Activated CD4-positive, alpha-beta memory T cell treated with anti-CD3 and anti-CD28 coated beads, Interleukin-2, amount 10 ng/mL, durations not matched to agents 7 days and 5 days (primary cell): ENCODE data around the gene SHISA9. TPM values are rescaled to one million over a fixed set of nuclear protein-coding genes. Genes with fewer than 3 reads are reported as not detected.

Source experiments
- CTCF ChIA-PET: fragments of 350-600 bp; sonication (Branson Sonifier 250); formaldehyde crosslinking; loops from one replicate; lab custom pipeline; 2021; ENCODE audit warnings: antibody characterized with exemption, inconsistent platforms; lab: Charles Lee
- POLR2A ChIA-PET: fragments of 350-600 bp; sonication (Branson Sonifier 250); formaldehyde crosslinking; loops from one replicate; lab custom pipeline; 2021; ENCODE audit warnings: antibody characterized with exemption; lab: Charles Lee
- DNase-seq: peaks from one replicate; pipeline ENCODE4 v3.0.0-alpha.2; 2020
- H3K27ac Mint-ChIP-seq: one replicate; pipeline ENCODE4 v1.8.0; 2021; ENCODE audit warnings: mild to moderate bottlenecking, mixed read lengths
- H3K27me3 Mint-ChIP-seq: one replicate; pipeline ENCODE4 v1.8.0; 2021; ENCODE audit warnings: mixed read lengths
- H3K36me3 Mint-ChIP-seq: one replicate; pipeline ENCODE4 v1.8.0; 2021; ENCODE audit warnings: low read depth, mixed read lengths
- H3K4me1 Mint-ChIP-seq: one replicate; pipeline ENCODE4 v1.8.0; 2021; ENCODE audit warnings: mixed read lengths
- H3K4me3 Mint-ChIP-seq: one replicate; pipeline ENCODE4 v1.8.0; 2021; ENCODE audit warnings: mild to moderate bottlenecking, mixed read lengths
- H3K9me3 Mint-ChIP-seq: one replicate; pipeline ENCODE4 v1.8.0; 2021; ENCODE audit warnings: mixed read lengths
- total RNA-seq, 2 experiments: library from RNA; stranded (reverse); gene quantifications; one replicate each; pipeline ENCODE4 v1.2.3, GENCODE V29; 2021

SHISA9 gene
- total RNA-seq, 2 experiments from 2014 or later: 0.08 TPM; not detected in 1

DNA sequence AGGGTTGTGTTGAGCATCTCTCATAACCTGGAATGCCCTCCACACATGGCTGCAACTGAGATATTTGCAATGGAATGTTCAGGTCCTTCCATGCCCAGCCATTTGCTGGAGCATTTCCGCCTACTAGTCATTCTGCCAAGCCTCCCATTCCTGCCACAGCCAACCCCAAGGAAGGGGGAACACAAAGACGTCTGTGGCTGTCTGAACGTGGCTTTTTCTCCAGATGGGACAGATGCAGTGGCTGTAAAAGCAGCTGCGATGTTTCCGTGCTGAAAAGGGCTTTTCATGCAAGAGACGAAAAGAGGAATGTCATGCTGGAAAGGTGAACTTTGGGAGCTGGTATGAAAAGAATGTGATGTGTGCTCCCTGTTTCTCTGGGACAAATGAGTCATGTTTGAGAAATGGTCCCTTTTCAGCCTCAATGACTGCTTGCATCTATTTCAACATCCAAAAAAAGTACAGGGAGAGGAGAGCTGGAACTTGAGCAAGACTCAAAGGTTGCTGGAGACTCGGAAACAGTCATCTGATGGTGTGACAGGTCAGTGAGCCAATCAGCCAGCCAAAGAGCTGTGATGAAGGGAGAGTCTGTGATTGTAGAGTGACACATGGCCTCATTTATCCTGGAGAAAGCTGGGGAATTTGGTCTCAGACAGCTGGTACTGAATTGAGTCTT lies 208.9 kb downstream of the SHISA9 start:
- Mint-ChIP-seq H3K27ac (no peak overlapping the region), H3K4me3 (no peak overlapping the region), H3K27me3 (no peaks in the 10 kb centered on the region), H3K4me1 (no peaks in the 10 kb centered on the region), H3K36me3 (no peaks in the 10 kb centered on the region), H3K9me3 (peaks cover 16% of the 10 kb centered on the region)
- POLR2A ChIA-PET: no interaction called here
- CTCF ChIA-PET: no interaction called here
- DNase-seq: no peak

GRCh38 chr16:13111747-13112146 lies 210.3 kb downstream of the SHISA9 start:
- ChIA-PET CTCF (no interaction called here), POLR2A (no interaction called here)
- Mint-ChIP-seq H3K9me3 (peaks cover 14% of the 10 kb centered on the region), H3K36me3 (no peaks in the 10 kb centered on the region), H3K27me3 (no peaks in the 10 kb centered on the region), H3K27ac (no peak overlapping the region), H3K4me3 (no peak overlapping the region), H3K4me1 (no peaks in the 10 kb centered on the region)
- DNase-seq: no peak

DNA sequence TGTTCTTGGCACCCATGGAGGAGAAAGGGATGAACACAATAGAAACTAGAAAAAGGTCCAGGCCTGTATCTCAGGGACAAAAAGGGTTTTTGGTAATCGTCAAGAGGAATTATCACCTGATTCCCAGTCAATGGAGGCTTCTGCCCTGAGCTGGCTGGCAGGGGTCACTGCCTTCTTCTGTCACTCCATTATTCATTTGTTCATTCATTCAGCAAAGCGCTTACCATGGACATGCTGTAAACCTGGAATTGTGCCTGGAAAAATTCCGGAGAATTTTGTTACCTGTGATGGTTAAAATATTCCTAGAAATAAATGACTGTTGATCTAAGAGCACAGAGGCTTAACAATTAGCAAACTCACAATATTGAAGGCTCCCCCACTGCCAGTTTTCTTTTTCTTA lies 212.3 kb downstream of the SHISA9 start:
- no peaks in the 10 kb centered on the region for H3K36me3 Mint-ChIP-seq
- no peaks in the 10 kb centered on the region for H3K4me1 Mint-ChIP-seq
- H3K27ac Mint-ChIP-seq: no peak overlapping the region
- POLR2A ChIA-PET: no interaction called here
- peaks cover 11% of the 10 kb centered on the region for H3K9me3 Mint-ChIP-seq
- no peak overlapping the region for H3K4me3 Mint-ChIP-seq
- CTCF ChIA-PET: no interaction called here
- H3K27me3 Mint-ChIP-seq: no peaks in the 10 kb centered on the region
- DNase-seq: no peak

GRCh38 chr16:13118091-13118490 lies 216.7 kb downstream of the SHISA9 start:
- Mint-ChIP-seq H3K27me3 (no peaks in the 10 kb centered on the region), H3K9me3 (peaks cover 8% of the 10 kb centered on the region), H3K4me3 (no peak overlapping the region), H3K36me3 (no peaks in the 10 kb centered on the region), H3K4me1 (no peaks in the 10 kb centered on the region), H3K27ac (no peak overlapping the region)
- DNase-seq: no peak
- CTCF ChIA-PET: no interaction called here
- POLR2A ChIA-PET: no interaction called here

DNA sequence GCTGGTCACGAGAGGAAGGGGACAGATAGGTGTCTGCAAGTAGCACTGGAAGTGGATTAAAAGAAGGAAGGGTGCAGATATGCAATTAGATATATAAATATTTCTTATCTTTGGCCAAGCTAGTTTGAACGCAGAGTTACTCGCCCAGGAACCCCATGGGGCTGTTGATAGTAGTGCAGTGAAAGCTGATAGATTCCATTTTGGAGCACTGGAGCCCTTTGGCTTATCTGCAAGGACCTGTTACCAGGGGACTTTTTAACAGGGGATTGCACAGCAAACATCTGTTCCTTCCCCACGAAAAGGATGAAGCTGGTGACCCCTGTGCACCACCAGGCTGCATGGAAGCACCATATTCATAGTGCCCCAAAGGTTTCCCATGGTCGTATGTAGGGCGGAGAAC lies 218.7 kb downstream of the SHISA9 start:
- no peaks in the 10 kb centered on the region for H3K4me1 Mint-ChIP-seq
- no peak overlapping the region for H3K27ac Mint-ChIP-seq
- ChIA-PET CTCF (no interaction called here), POLR2A (no interaction called here)
- H3K36me3 Mint-ChIP-seq: no peaks in the 10 kb centered on the region
- H3K4me3 Mint-ChIP-seq: no peak overlapping the region
- peaks cover 4% of the 10 kb centered on the region for H3K9me3 Mint-ChIP-seq
- DNase-seq: no peak
- no peaks in the 10 kb centered on the region for H3K27me3 Mint-ChIP-seq

- no peaks in the 10 kb centered on the region for H3K27me3 Mint-ChIP-seq
- no peaks in the 10 kb centered on the region for H3K36me3 Mint-ChIP-seq
- POLR2A ChIA-PET: no interaction called here
- no peak overlapping the region for H3K4me3 Mint-ChIP-seq
- no peak for DNase-seq
- H3K27ac Mint-ChIP-seq: no peak overlapping the region
- peaks cover 4% of the 10 kb centered on the region for H3K9me3 Mint-ChIP-seq
- no peaks in the 10 kb centered on the region for H3K4me1 Mint-ChIP-seq
- CTCF ChIA-PET: no interaction called here
These were observed 219.2 kb downstream of the SHISA9 start for GRCh38 chr16:13120557-13120956.

DNA sequence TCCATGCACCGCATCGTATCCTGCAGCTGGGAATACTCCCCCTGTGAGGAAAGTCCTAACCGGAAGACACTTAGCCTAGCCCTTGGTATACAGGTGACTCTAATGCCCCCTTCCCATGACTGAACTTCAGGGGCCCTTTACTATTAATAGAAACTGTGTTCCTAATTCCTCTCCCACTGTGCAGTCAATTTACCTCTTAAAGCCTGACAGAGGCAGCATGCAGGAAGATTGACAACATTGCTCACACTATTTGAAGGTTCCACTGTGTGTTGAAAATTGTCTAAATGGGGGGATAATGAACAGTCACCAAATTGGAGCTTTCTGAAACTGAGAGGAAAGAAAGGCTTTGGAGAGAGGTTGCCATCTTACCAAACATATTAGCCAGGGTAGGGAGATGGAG lies 222.6 kb downstream of the SHISA9 start:
- Mint-ChIP-seq H3K9me3 (peaks cover 4% of the 10 kb centered on the region), H3K4me3 (no peak overlapping the region)
- no peak for DNase-seq

GRCh38 chr16:13127144-13127543 lies 225.7 kb downstream of the SHISA9 start:
- Mint-ChIP-seq H3K9me3 (no peaks in the 10 kb centered on the region), H3K4me3 (no peak overlapping the region), H3K4me1 (no peaks in the 10 kb centered on the region), H3K36me3 (no peaks in the 10 kb centered on the region), H3K27ac (no peak overlapping the region), H3K27me3 (no peaks in the 10 kb centered on the region)
- ChIA-PET CTCF (no interaction called here), POLR2A (no interaction called here)
- no peak for DNase-seq

More for the DNA sequence above, 222.6 kb downstream of the SHISA9 start:
- CTCF ChIA-PET: no interaction called here
- Mint-ChIP-seq H3K36me3 (no peaks in the 10 kb centered on the region), H3K27me3 (no peaks in the 10 kb centered on the region), H3K27ac (no peak overlapping the region), H3K4me1 (no peaks in the 10 kb centered on the region)
- POLR2A ChIA-PET: no interaction called here

GRCh38 chr16:13130586-13130985 lies 229.2 kb downstream of the SHISA9 start:
- Mint-ChIP-seq H3K27me3 (no peaks in the 10 kb centered on the region), H3K27ac (no peak overlapping the region), H3K4me3 (no peak overlapping the region), H3K36me3 (no peaks in the 10 kb centered on the region), H3K9me3 (peaks cover 11% of the 10 kb centered on the region), H3K4me1 (no peaks in the 10 kb centered on the region)
- ChIA-PET POLR2A (no interaction called here), CTCF (no interaction called here)
- no peak for DNase-seq

GRCh38 chr16:13134836-13135235 lies 233.4 kb downstream of the SHISA9 start:
- Mint-ChIP-seq H3K4me3 (no peak overlapping the region), H3K36me3 (no peaks in the 10 kb centered on the region), H3K27ac (no peak overlapping the region), H3K9me3 (peaks cover 14% of the 10 kb centered on the region), H3K4me1 (no peaks in the 10 kb centered on the region), H3K27me3 (no peaks in the 10 kb centered on the region)
- POLR2A ChIA-PET: no interaction called here
- DNase-seq: no peak
- CTCF ChIA-PET: interaction anchor here (0.6 kb wide), 1 partner anchor 519 kb away, joined by 3 read pairs; no protein-coding TSS in a partner anchor

DNA sequence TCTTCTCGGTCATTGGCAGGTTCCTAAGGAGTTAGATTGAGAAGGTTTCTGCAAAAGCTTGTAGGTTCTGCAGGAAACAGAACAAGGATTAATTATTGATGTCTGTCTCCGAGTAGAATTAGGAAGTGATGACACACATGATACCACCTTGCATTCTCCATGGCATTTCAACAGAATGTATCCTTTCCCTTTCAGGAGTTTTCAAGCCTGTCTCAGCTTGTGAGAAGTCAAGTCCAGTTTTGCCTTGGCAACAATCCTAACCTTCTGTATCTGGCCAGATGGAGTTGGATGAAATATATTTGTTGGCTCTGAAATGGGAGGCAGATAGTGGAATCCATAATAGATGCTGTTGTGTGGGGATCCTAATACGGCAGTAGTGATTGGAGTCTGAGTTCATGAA lies 235.5 kb downstream of the SHISA9 start:
- H3K4me3 Mint-ChIP-seq: no peak overlapping the region
- CTCF ChIA-PET: no interaction called here
- peaks cover 20% of the 10 kb centered on the region for H3K9me3 Mint-ChIP-seq
- H3K4me1 Mint-ChIP-seq: no peaks in the 10 kb centered on the region
- POLR2A ChIA-PET: no interaction called here
- DNase-seq: no peak
- H3K27ac Mint-ChIP-seq: no peak overlapping the region
- no peaks in the 10 kb centered on the region for H3K36me3 Mint-ChIP-seq
- no peaks in the 10 kb centered on the region for H3K27me3 Mint-ChIP-seq

DNA sequence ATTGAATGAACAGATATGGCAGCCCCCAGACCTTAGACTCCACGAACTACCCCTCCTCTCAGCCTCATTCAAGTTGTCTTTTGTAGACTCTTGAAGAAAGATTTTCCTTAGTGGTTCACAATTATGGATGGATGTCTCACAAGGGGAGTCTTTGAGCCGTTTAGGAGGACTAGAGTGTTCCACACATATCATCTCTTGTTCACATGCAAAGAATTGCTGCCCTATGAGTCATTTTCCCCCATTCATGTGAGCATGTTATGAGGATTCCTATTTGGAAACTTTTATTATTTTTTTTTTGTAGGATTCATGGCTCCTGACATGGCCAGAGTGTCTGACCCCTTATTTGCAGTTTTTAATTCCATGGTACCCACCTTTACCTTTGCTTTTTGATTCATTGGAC lies 237.1 kb downstream of the SHISA9 start:
- H3K36me3 Mint-ChIP-seq: no peaks in the 10 kb centered on the region
- H3K9me3 Mint-ChIP-seq: peaks cover 22% of the 10 kb centered on the region
- no peaks in the 10 kb centered on the region for H3K4me1 Mint-ChIP-seq
- DNase-seq: no peak
- H3K27me3 Mint-ChIP-seq: no peaks in the 10 kb centered on the region
- no peak overlapping the region for H3K4me3 Mint-ChIP-seq
- no peak overlapping the region for H3K27ac Mint-ChIP-seq
- CTCF ChIA-PET: no interaction called here
- POLR2A ChIA-PET: no interaction called here

DNA sequence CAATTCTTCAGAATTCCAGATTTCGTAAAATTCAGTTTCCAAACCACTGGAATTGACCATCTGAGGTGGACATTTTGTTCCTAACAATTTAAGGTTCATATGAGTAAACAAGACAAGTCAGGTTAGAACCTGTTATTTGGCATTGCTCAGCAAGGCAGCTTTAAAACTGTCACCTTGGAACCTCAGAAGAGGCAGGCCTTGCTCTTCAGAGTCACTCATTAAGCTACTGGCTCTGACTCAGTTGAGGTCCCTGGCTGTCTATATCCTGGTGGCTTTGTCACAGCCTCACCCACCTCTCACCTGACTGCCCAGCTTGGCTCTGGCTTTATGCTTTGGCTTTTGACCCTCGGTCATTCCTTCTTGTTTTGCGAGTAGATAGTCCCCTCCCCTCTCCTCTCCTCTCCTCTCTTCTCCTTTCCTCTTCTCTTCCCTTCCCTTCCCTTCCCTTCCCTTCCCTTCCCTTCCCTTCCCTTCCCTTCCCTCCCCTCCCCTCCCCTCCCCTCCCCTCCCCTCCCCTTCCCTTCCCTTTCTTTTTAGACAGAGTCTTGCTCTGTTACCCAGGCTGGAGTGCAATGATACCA lies 238.4 kb downstream of the SHISA9 start:
- H3K27ac Mint-ChIP-seq: no peak overlapping the region
- POLR2A ChIA-PET: no interaction called here
- H3K4me3 Mint-ChIP-seq: no peak overlapping the region
- peaks cover 19% of the 10 kb centered on the region for H3K9me3 Mint-ChIP-seq
- DNase-seq: no peak
- H3K4me1 Mint-ChIP-seq: no peaks in the 10 kb centered on the region
- no peaks in the 10 kb centered on the region for H3K27me3 Mint-ChIP-seq
- CTCF ChIA-PET: no interaction called here
- no peaks in the 10 kb centered on the region for H3K36me3 Mint-ChIP-seq

DNA sequence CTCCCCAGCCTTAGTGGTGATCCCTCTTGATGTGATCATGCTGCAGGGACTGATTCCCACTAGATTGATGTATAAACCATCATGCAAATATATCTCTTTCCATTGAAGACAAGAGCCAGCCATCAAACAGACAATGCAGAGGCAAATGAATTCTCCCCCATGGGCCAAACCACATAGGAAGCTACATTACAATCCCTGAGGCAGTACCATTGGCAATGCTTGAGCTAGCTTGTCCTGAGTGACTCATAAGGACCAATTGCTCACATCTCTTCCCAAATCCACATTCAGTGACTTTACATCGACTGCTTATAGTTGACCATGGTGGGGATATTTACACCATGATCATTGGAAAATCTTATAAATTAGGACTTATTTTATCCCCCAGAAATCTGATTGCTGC lies 242.2 kb downstream of the SHISA9 start:
- no peak for DNase-seq
- Mint-ChIP-seq H3K27ac (no peak overlapping the region), H3K27me3 (no peaks in the 10 kb centered on the region), H3K4me3 (no peak overlapping the region), H3K4me1 (no peaks in the 10 kb centered on the region), H3K36me3 (no peaks in the 10 kb centered on the region), H3K9me3 (peaks cover 18% of the 10 kb centered on the region)
- ChIA-PET POLR2A (no interaction called here), CTCF (no interaction called here)
